ENCODE results near the gene HPGDS.

DNA sequence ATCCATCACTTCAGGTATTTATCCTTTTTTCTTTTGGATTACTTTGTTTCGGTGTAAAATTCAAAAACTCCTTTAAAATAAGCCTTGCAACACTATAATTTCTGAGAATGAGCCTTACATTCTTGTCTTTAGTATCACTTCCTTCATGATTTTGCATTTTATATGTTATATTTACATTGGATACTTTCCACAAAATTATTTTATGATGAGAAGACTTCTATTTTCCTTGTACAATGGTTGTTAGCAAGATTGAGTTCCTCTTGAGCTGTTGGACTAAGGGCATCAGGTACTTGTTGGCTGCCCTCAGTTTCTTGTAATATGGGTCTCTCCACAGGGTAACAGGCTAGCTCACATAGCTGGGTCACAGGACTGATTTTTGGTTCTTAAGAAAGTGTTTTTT lies 22.7 kb upstream of the HPGDS start:
- no peak for TF ChIP-seq EZH2 (IDR thresholded peaks at IDR 0.05; ENCODE audit: insufficient read depth, poor library complexity, severe bottlenecking)
- TF ChIP-seq EZH2phosphoT487 (IDR thresholded peaks at IDR 0.05; ENCODE audit: insufficient read depth, low read depth), result no peak

Data from GM23248 (cell line).